Measurements from ENCODE around the gene ACOXL.

Gene ACOXL

GRCh38 chr2:110829413-110830146 is 97.2 kb downstream of the ACOXL start:
- H3K4me3 ChIP-seq (ENCODE audit: low read depth, low read length), result no peak overlapping the region
- TF ChIP-seq CTCF (IDR thresholded peaks at IDR 0.05; ENCODE audit: low read depth, low read length), result no peak
- DNase-seq (ENCODE audit: low read depth, low spot score), result no peak
- in situ Hi-C loops (cut with HindIII; ENCODE audit: low sequenced_read_pairs), result no loop called here

GRCh38 chr2:110832740-110833139 is 100.4 kb downstream of the ACOXL start:
- TF ChIP-seq CTCF (IDR thresholded peaks at IDR 0.05; ENCODE audit: low read depth, low read length), result no peak
- in situ Hi-C loops (cut with HindIII; ENCODE audit: low sequenced_read_pairs), result no loop called here
- no peak overlapping the region for H3K4me3 ChIP-seq (ENCODE audit: low read depth, low read length)
- DNase-seq (ENCODE audit: low read depth, low spot score), result no peak

- no peak for DNase-seq (ENCODE audit: low read depth, low spot score)
- no peak for TF ChIP-seq CTCF (IDR thresholded peaks at IDR 0.05; ENCODE audit: low read depth, low read length)
- H3K4me3 ChIP-seq (ENCODE audit: low read depth, low read length), result no peak overlapping the region
- in situ Hi-C loops (cut with HindIII; ENCODE audit: low sequenced_read_pairs), result no loop called here
These were observed 101.9 kb downstream of the ACOXL start for GRCh38 chr2:110834134-110834827.

- no peak overlapping the region for H3K4me3 ChIP-seq (ENCODE audit: low read depth, low read length)
- no peak for DNase-seq (ENCODE audit: low read depth, low spot score)
- no peak for TF ChIP-seq CTCF (IDR thresholded peaks at IDR 0.05; ENCODE audit: low read depth, low read length)
- in situ Hi-C loops (cut with HindIII; ENCODE audit: low sequenced_read_pairs), result no loop called here
These were observed 104.3 kb downstream of the ACOXL start for GRCh38 chr2:110836671-110837070.

GRCh38 chr2:110837446-110838409 is 105.4 kb downstream of the ACOXL start:
- in situ Hi-C loops (cut with HindIII; ENCODE audit: low sequenced_read_pairs), result no loop called here
- no peak for DNase-seq (ENCODE audit: low read depth, low spot score)
- TF ChIP-seq CTCF (IDR thresholded peaks at IDR 0.05; ENCODE audit: low read depth, low read length), result no peak
- H3K4me3 ChIP-seq (ENCODE audit: low read depth, low read length), result no peak overlapping the region

GRCh38 chr2:110838657-110839384 is 106.4 kb downstream of the ACOXL start:
- in situ Hi-C loops (cut with HindIII; ENCODE audit: low sequenced_read_pairs), result no loop called here
- no peak for TF ChIP-seq CTCF (IDR thresholded peaks at IDR 0.05; ENCODE audit: low read depth, low read length)
- no peak for DNase-seq (ENCODE audit: low read depth, low spot score)
- H3K4me3 ChIP-seq (ENCODE audit: low read depth, low read length), result no peak overlapping the region

Data from astrocyte of the spinal cord (primary cell).